IMR-90 (cell line): ENCODE results near the gene TRAF3IP1. TPM values are rescaled to one million over a fixed set of nuclear protein-coding genes. Genes with fewer than 3 reads are reported as not detected.

Experiments used
- ATAC-seq: fragments of 200-7000 bp; cut with Tn5 transposase; 2 replicates; pipeline ENCODE4 v1.9.1; 2020; ENCODE audit warnings: low read depth, mild to moderate bottlenecking, moderate library complexity
- BruUV-seq: library from RNA; stranded (reverse); fragments of 400-500 nt; replicated peaks from 2 replicates; lab custom pipeline; 2021; lab: Mats Ljungman, UMichigan
- CTCF ChIA-PET: fragments of 300-600 bp; formaldehyde crosslinking; extraction: SDS; loops from one replicate; lab custom pipeline; 2021; ENCODE audit warnings: antibody characterized with exemption; lab: Yijun Ruan, JAX
- POLR2A ChIA-PET: fragments of 300-600 bp; sonication (Branson Sonifier 250); formaldehyde crosslinking; loops from one replicate; lab custom pipeline; 2022; ENCODE audit warnings: antibody characterized with exemption; ENCODE audit not compliant: unreplicated experiment; lab: Charles Lee
- DNase-seq: peaks from one replicate; pipeline ENCODE4 v3.0.0; 2013
- H2AFZ ChIP-seq: replicated peaks from 2 replicates; pipeline ENCODE3; 2013; ENCODE audit warnings: low read length, mild to moderate bottlenecking; ENCODE audit not compliant: poor library complexity
- H2AK5ac ChIP-seq: 2 replicates; pipeline ENCODE4 v1.6.1; 2013; ENCODE audit warnings: low read depth, low read length, inconsistent platforms
- H2AK9ac ChIP-seq: replicated peaks from 2 replicates; pipeline ENCODE3; 2013; ENCODE audit warnings: mild to moderate bottlenecking, low read depth, low read length, moderate library complexity; ENCODE audit not compliant: poor library complexity
- H2BK120ac ChIP-seq: 2 replicates; pipeline ENCODE4 v1.6.1; 2013; ENCODE audit warnings: low read depth, low read length, inconsistent platforms
- H2BK15ac ChIP-seq: 3 replicates; pipeline ENCODE4 v1.6.1; 2013; ENCODE audit warnings: low read depth, low read length, inconsistent platforms
- H2BK20ac ChIP-seq: 2 replicates; pipeline ENCODE4 v1.6.1; 2013; ENCODE audit warnings: low read depth, mild to moderate bottlenecking, inconsistent platforms, low read length, moderate library complexity
- H2BK5ac ChIP-seq: 2 replicates; pipeline ENCODE4 v1.6.1; 2013; ENCODE audit warnings: mild to moderate bottlenecking, low read depth, low read length, inconsistent platforms; ENCODE audit not compliant: poor library complexity, severe bottlenecking
- H3K14ac ChIP-seq: replicated peaks from 2 replicates; pipeline ENCODE4 v1.6.1; 2013; ENCODE audit warnings: low read depth, low read length, inconsistent platforms
- H3K18ac ChIP-seq: 2 replicates; pipeline ENCODE4 v1.6.1; 2013; ENCODE audit warnings: low read depth, low read length, control low read depth
- H3K23ac ChIP-seq: 2 replicates; pipeline ENCODE4 v1.6.1; 2013; ENCODE audit warnings: low read depth, low read length, inconsistent platforms
- H3K27ac ChIP-seq: 2 replicates; pipeline ENCODE4 v1.5.1; 2013; ENCODE audit warnings: mild to moderate bottlenecking, control low read depth, low read length; ENCODE audit not compliant: insufficient read depth
- H3K27me3 ChIP-seq: 2 replicates; pipeline ENCODE4 v1.6.1; 2013; ENCODE audit warnings: low read length; ENCODE audit not compliant: control insufficient read depth, insufficient read depth
- H3K36me3 ChIP-seq: 2 replicates; pipeline ENCODE4 v1.6.1; 2013; ENCODE audit warnings: low read length, mixed read lengths; ENCODE audit not compliant: control insufficient read depth, insufficient read depth
- H3K4ac ChIP-seq: 2 replicates; pipeline ENCODE4 v1.6.1; 2013; ENCODE audit warnings: low read depth, low read length, inconsistent platforms
- H3K4me1 ChIP-seq: 2 replicates; pipeline ENCODE4 v1.6.1; 2013; ENCODE audit warnings: low read length, mixed read lengths; ENCODE audit not compliant: control insufficient read depth, insufficient read depth
- H3K4me2 ChIP-seq: 2 replicates; pipeline ENCODE4 v1.6.1; 2013; ENCODE audit warnings: low read depth, mild to moderate bottlenecking, control low read depth, low read length, moderate library complexity
- H3K4me3 ChIP-seq: 2 replicates; pipeline ENCODE4 v1.5.1; 2013; ENCODE audit warnings: low read depth, mild to moderate bottlenecking, control low read depth, low read length, moderate library complexity; ENCODE audit not compliant: insufficient read depth
- H3K56ac ChIP-seq: 2 replicates; pipeline ENCODE4 v1.6.1; 2013; ENCODE audit warnings: low read length, inconsistent platforms; ENCODE audit not compliant: insufficient read depth; ENCODE audit errors: extremely low read depth
- H3K79me1 ChIP-seq, 2 experiments: 2 replicates each; pipeline ENCODE4 v1.6.1; 2013; ENCODE audit warnings: low read length in 2 of 2, inconsistent platforms in 1 of 2, low read depth in 1 of 2
- H3K9ac ChIP-seq: 2 replicates; pipeline ENCODE4 v1.6.1; 2013; ENCODE audit warnings: low read depth, low read length, control low read depth
- H3K9me1 ChIP-seq: 2 replicates; pipeline ENCODE4 v1.6.1; 2013; ENCODE audit warnings: low read length, inconsistent platforms; ENCODE audit not compliant: insufficient read depth
- H3K9me3 ChIP-seq: 2 replicates; pipeline ENCODE4 v1.6.1; 2013; ENCODE audit warnings: low read length; ENCODE audit not compliant: control insufficient read depth, insufficient read depth
- H4K20me1 ChIP-seq: 2 replicates; pipeline ENCODE4 v1.6.1; 2013; ENCODE audit warnings: low read length, inconsistent platforms; ENCODE audit not compliant: insufficient read depth
- H4K5ac ChIP-seq: 2 replicates; pipeline ENCODE4 v1.6.1; 2013; ENCODE audit warnings: mild to moderate bottlenecking, low read depth, low read length, control low read depth
- H4K8ac ChIP-seq, 2 experiments: 2 replicates each; pipeline ENCODE4 v1.6.1; 2013; ENCODE audit warnings: low read depth in 2 of 2, low read length in 2 of 2, control low read depth in 1 of 2, inconsistent platforms in 1 of 2
- H4K91ac ChIP-seq: 2 replicates; pipeline ENCODE4 v1.6.1; 2013; ENCODE audit warnings: low read depth, low read length, inconsistent platforms; ENCODE audit not compliant: insufficient read depth
- BHLHE40 ChIP-seq: fragments of 150-350 bp; IDR thresholded peaks from 2 replicates; pipeline ENCODE4 v1.6.1; 2016; ENCODE audit warnings: mild to moderate bottlenecking, low read depth, low read length
- CEBPB ChIP-seq: IDR thresholded peaks from 2 replicates; pipeline ENCODE4 v1.6.1; 2012; ENCODE audit warnings: low read depth, low read length, improper control_type of control experiment
- CHD1 ChIP-seq: IDR thresholded peaks from 2 replicates; pipeline ENCODE4 v1.6.1; 2012; ENCODE audit warnings: low read depth, low read length, improper control_type of control experiment
- FOS ChIP-seq: fragments of 150-350 bp; IDR thresholded peaks from 2 replicates; pipeline ENCODE4 v1.6.1; 2016; ENCODE audit warnings: low read depth, low read length
- MAFK ChIP-seq: IDR thresholded peaks from 2 replicates; pipeline ENCODE4 v1.6.1; 2012; ENCODE audit warnings: low read depth, low read length, improper control_type of control experiment
- MAZ ChIP-seq: IDR thresholded peaks from 2 replicates; pipeline ENCODE4 v1.6.1; 2012; ENCODE audit warnings: low read depth, mild to moderate bottlenecking, low read length, improper control_type of control experiment, moderate library complexity, borderline replicate concordance
- MXI1 ChIP-seq: IDR thresholded peaks from 2 replicates; pipeline ENCODE4 v1.6.1; 2012; ENCODE audit warnings: low read depth, mild to moderate bottlenecking, low read length, moderate library complexity, borderline replicate concordance
- NFE2L2 ChIP-seq: fragments of 150-350 bp; IDR thresholded peaks from 2 replicates; pipeline ENCODE4 v1.6.1; 2016; ENCODE audit warnings: low read depth, mild to moderate bottlenecking, low read length
- POLR2A ChIP-seq: IDR thresholded peaks from 2 replicates; pipeline ENCODE4 v1.6.1; 2012; ENCODE audit warnings: mild to moderate bottlenecking, low read depth, low read length
- RAD21 ChIP-seq: IDR thresholded peaks from 2 replicates; pipeline ENCODE4 v1.6.1; 2012; ENCODE audit warnings: low read length, improper control_type of control experiment
- RCOR1 ChIP-seq: IDR thresholded peaks from 2 replicates; pipeline ENCODE4 v1.6.1; 2012; ENCODE audit warnings: mild to moderate bottlenecking, low read length, improper control_type of control experiment; ENCODE audit not compliant: insufficient replicate concordance
- SMC3 ChIP-seq: fragments of 150-350 bp; IDR thresholded peaks from 2 replicates; pipeline ENCODE4 v1.6.1; 2016; ENCODE audit warnings: low read depth, mild to moderate bottlenecking, antibody characterized with exemption, low read length, moderate library complexity
- WGBS, 2 experiments: methylation state at CpG; one replicate each; pipeline versions ENCODE4 v1.1.5 to v1.1.7; 2013; ENCODE audit warnings: missing lambda C conversion rate in 2 of 2; ENCODE audit not compliant: insufficient read length in 1 of 2; ENCODE audit errors: extremely low coverage in 2 of 2; 5-methylcytosine and 5-hydroxymethylcytosine counted together
- dilution Hi-C: fragments of 300-500 bp; cut with HindIII; formaldehyde crosslinking; loops from one replicate; pipeline ENCODE4 v1.14.3; 2018; ENCODE audit warnings: low sequenced_read_pairs; ENCODE audit not compliant: unreplicated experiment
- in situ Hi-C: fragments of 300-500 bp; cut with MboI; formaldehyde crosslinking; loops from 3 replicates; pipeline ENCODE4 v1.14.3; 2019; ENCODE audit warnings: low sequenced_read_pairs, inconsistent platforms, mixed read lengths
- intact Hi-C: fragments of 100-400 bp; cut with micrococcal nuclease; formaldehyde crosslinking; loops from 2 replicates; pipeline ENCODE4 v1.10.0; 2022
- polyA plus RNA-seq, 3 experiments: library from polyadenylated mRNA; depleted of rRNA; stranded (reverse); fragments of >200 nt; gene quantifications; 2 replicates each; pipeline ENCODE4 v1.2.3, GENCODE V29; 2012; ENCODE audit warnings: low replicate concordance in 1 of 3
- total RNA-seq: library from RNA; depleted of rRNA; stranded (reverse); fragments of >200 nt; gene quantifications from 2 replicates; pipeline ENCODE4 v1.2.3, GENCODE V29; 2012
- TF ChIP-seq, protein P1 (sequence below): fragments of 150-350 bp; IDR thresholded peaks from 2 replicates; pipeline ENCODE4 v1.6.1; 2016; ENCODE audit warnings: low read depth, mild to moderate bottlenecking, low read length, moderate library complexity, borderline replicate concordance
- TF ChIP-seq, protein P2 (sequence below): fragments of 150-350 bp; IDR thresholded peaks from 2 replicates; pipeline ENCODE4 v1.6.1; 2017; ENCODE audit warnings: mild to moderate bottlenecking, antibody characterized with exemption, low read length, low read depth
- TF ChIP-seq, protein P3 (sequence below): conservative IDR thresholded peaks from 2 replicates; pipeline ENCODE4 v1.5.1; 2012; ENCODE audit warnings: mild to moderate bottlenecking, low read depth, low read length, improper control_type of control experiment

TRAF3IP1 gene
- total and polyA plus RNA-seq, 2 of the 4 experiments (the other 2 are of a cell fraction), result 5.9 to 8.3 TPM

DNA sequence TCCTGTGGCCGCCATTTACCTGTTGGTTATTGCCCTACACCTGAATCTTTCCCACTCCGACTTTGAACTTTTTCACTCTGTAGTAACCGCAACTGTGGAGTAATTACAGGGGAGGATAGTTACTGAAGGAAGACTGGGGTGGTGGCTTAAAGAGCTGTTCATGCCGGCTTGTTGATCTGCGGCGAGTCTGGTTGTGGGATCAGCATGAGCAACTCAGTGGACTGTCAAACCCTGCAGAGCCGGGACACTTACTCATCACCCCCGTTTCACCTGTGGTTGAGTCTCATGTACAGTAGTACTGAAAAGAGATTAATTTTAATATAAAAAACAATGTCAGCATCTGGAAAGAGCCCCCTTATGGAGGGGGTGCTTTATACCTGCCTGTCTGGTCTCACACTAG is 108.5 kb downstream of the TRAF3IP1 start:
- Histone ChIP-seq H2BK120ac (no peak overlapping the region), H2BK15ac (no peak overlapping the region), H2AFZ (no peak overlapping the region), H2AK9ac (no peak overlapping the region), H2BK5ac (no peak overlapping the region), H3K9me3 (0 out of 2 replicates have a peak, but pooled peaks cover 4% of the 10 kb centered on the region), H3K27me3 (no peaks in the 10 kb centered on the region), H3K23ac (no peak overlapping the region), H4K5ac (no peak overlapping the region), H3K9ac (no peak overlapping the region), H4K8ac (no peak overlapping the region), H3K18ac (no peak overlapping the region), H2BK20ac (no peak overlapping the region), H2AK5ac (no peak overlapping the region), H3K4ac (no peak overlapping the region), H3K27ac (no peak overlapping the region), H3K4me2 (peak overlapping the region; percentile 38), H3K4me3 (no peak overlapping the region), H3K36me3 (peaks cover 13% of the 10 kb centered on the region), H4K20me1 (0 out of 2 replicates have a peak, but pooled peaks cover under 1% of the 10 kb centered on the region), H3K9me1 (peaks cover 16% of the 10 kb centered on the region), H3K4me1 (peaks cover 14% of the 10 kb centered on the region), H3K14ac (no peak overlapping the region), H3K56ac (no peak overlapping the region), H3K79me1 (peaks cover 15 to 33% of the 10 kb centered on the region in 2 experiments; a peak in 3 of 4 replicates), H4K91ac (no peak overlapping the region)
- dilution Hi-C loops, result no loop called here
- CTCF ChIA-PET, result no interaction called here
- in situ Hi-C loops, result no loop called here
- TSS peak; percentile 25 for BruUV-seq
- ATAC-seq, result no peak
- intact Hi-C loops, result no loop called here
- peak; percentile 21 for DNase-seq
- POLR2A ChIA-PET, result no interaction called here
- WGBS, 2 experiments, result no CpG with 5 or more reads among the region's 8 CpGs
- no peak for TF ChIP-seq BHLHE40
- no peak for TF ChIP-seq FOS
- TF ChIP-seq, protein P1, sequence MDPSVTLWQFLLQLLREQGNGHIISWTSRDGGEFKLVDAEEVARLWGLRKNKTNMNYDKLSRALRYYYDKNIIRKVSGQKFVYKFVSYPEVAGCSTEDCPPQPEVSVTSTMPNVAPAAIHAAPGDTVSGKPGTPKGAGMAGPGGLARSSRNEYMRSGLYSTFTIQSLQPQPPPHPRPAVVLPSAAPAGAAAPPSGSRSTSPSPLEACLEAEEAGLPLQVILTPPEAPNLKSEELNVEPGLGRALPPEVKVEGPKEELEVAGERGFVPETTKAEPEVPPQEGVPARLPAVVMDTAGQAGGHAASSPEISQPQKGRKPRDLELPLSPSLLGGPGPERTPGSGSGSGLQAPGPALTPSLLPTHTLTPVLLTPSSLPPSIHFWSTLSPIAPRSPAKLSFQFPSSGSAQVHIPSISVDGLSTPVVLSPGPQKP, result no peak
- no peak for TF ChIP-seq RAD21
- no peak for TF ChIP-seq CHD1
- no peak for TF ChIP-seq MAZ
- no peak for TF ChIP-seq POLR2A
- TF ChIP-seq, protein P2, sequence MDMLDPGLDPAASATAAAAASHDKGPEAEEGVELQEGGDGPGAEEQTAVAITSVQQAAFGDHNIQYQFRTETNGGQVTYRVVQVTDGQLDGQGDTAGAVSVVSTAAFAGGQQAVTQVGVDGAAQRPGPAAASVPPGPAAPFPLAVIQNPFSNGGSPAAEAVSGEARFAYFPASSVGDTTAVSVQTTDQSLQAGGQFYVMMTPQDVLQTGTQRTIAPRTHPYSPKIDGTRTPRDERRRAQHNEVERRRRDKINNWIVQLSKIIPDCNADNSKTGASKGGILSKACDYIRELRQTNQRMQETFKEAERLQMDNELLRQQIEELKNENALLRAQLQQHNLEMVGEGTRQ, result no peak
- TF ChIP-seq MXI1, result no peak
- no peak for TF ChIP-seq CEBPB
- no peak for TF ChIP-seq SMC3
- TF ChIP-seq MAFK, result no peak
- no peak for TF ChIP-seq NFE2L2
- TF ChIP-seq, protein P3, sequence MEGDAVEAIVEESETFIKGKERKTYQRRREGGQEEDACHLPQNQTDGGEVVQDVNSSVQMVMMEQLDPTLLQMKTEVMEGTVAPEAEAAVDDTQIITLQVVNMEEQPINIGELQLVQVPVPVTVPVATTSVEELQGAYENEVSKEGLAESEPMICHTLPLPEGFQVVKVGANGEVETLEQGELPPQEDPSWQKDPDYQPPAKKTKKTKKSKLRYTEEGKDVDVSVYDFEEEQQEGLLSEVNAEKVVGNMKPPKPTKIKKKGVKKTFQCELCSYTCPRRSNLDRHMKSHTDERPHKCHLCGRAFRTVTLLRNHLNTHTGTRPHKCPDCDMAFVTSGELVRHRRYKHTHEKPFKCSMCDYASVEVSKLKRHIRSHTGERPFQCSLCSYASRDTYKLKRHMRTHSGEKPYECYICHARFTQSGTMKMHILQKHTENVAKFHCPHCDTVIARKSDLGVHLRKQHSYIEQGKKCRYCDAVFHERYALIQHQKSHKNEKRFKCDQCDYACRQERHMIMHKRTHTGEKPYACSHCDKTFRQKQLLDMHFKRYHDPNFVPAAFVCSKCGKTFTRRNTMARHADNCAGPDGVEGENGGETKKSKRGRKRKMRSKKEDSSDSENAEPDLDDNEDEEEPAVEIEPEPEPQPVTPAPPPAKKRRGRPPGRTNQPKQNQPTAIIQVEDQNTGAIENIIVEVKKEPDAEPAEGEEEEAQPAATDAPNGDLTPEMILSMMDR, result no peak
- no peak for TF ChIP-seq RCOR1
